Prostate gland (tissue), 2 donors: Measurements from ENCODE around the gene GBE1. TPM values are rescaled to one million over a fixed set of nuclear protein-coding genes. Genes with fewer than 3 reads are reported as not detected.

Source experiments
- DNase-seq: peaks from one replicate; pipeline ENCODE4 v3.0.0-alpha.2; 2019; ENCODE audit warnings: low spot score
- H3K27ac ChIP-seq, 2 donors: fragments of 200-600 bp; sonication (generic); 2 replicates each; pipeline ENCODE4 v1.5.1; 2017 to 2019
- H3K27me3 ChIP-seq: fragments of 200-600 bp; sonication (generic); replicated peaks from 2 replicates; pipeline ENCODE4 v1.5.1; 2019; ENCODE audit not compliant: insufficient read depth
- H3K36me3 ChIP-seq, 2 donors: fragments of 200-600 bp; sonication (generic); 1 replicate in 1 of 2; 2 replicates in 1 of 2; pipeline versions ENCODE4 v1.5.1 to v1.8.1; 2017 to 2019
- H3K4me1 ChIP-seq: fragments of 200-600 bp; sonication (generic); replicated peaks from 2 replicates; pipeline ENCODE4 v1.5.1; 2019
- H3K4me3 ChIP-seq, 2 donors: fragments of 200-600 bp; sonication (generic); 2 replicates each; pipeline ENCODE4 v1.5.1; 2017 to 2019
- H3K9me3 ChIP-seq: fragments of 200-600 bp; sonication (generic); 2 replicates; pipeline ENCODE4 v1.5.1; 2017
- POLR2A ChIP-seq: fragments of 450-650 bp; IDR thresholded peaks from one replicate; pipeline ENCODE4 v1.6.1; 2016; ENCODE audit warnings: antibody characterized with exemption, mild to moderate bottlenecking
- POLR2AphosphoS5 ChIP-seq: sonication (generic); formaldehyde crosslinking; IDR thresholded peaks from one replicate; pipeline ENCODE4 v1.6.1; 2017; ENCODE audit warnings: antibody characterized with exemption
- WGBS: methylation state at CpG from one replicate; pipeline ENCODE4 v1.1.5; 2018; 5-methylcytosine and 5-hydroxymethylcytosine counted together
- intact Hi-C: fragments of 100-400 bp; cut with DNase I; formaldehyde crosslinking; loops from one replicate; pipeline ENCODE4 v1.14.2; 2022
- total RNA-seq, 2 donors: library from RNA; depleted of rRNA; stranded (reverse); fragments of >200 nt; gene quantifications; one replicate each; pipeline ENCODE4 v1.1.0, GENCODE V29; 2016
- TF ChIP-seq, protein P1 (sequence below), 4 experiments: fragments of 200-600 bp in 2 of 4; fragments of 450-650 bp in 2 of 4; sonication (generic) in 2 of 4; IDR thresholded peaks; 1 replicate in 3 of 4; 2 replicates in 1 of 4; pipeline ENCODE4 v1.5.1; 2016 to 2019; ENCODE audit warnings: antibody characterized with exemption in 4 of 4, mild to moderate bottlenecking in 2 of 4, moderate library complexity in 2 of 4

GBE1 gene
- total RNA-seq, 2 donors from 2014 or later: 15.8 to 18.3 TPM

DNA sequence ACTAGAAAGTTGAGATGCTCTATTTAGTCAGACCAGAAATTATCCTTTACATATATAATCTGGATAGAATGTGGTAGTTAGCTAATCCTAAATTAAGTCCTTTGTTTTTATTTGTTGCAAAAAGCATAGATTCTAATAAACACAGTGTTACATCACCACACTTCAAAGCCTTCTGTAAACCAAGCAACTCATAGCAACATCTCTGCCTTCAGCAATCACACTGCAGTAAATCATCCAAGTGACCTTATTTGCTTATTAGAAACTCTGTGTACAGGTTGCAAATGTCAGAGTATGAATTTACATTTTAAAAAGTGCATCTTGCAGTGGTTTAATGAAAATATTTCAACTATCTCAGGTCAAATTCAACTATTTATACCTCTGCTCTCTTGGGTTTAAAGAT is 242.5 kb downstream of the GBE1 start:
- intact Hi-C loops: no loop called here
- Histone ChIP-seq H3K9me3 (no peaks in the 10 kb centered on the region), H3K27ac (no peak overlapping the region), H3K4me1 (no peaks in the 10 kb centered on the region), H3K4me3 (no peak overlapping the region), H3K36me3 (no peaks in the 10 kb centered on the region), H3K27me3 (no peaks in the 10 kb centered on the region)
- DNase-seq: no peak
- TF ChIP-seq, protein P1, sequence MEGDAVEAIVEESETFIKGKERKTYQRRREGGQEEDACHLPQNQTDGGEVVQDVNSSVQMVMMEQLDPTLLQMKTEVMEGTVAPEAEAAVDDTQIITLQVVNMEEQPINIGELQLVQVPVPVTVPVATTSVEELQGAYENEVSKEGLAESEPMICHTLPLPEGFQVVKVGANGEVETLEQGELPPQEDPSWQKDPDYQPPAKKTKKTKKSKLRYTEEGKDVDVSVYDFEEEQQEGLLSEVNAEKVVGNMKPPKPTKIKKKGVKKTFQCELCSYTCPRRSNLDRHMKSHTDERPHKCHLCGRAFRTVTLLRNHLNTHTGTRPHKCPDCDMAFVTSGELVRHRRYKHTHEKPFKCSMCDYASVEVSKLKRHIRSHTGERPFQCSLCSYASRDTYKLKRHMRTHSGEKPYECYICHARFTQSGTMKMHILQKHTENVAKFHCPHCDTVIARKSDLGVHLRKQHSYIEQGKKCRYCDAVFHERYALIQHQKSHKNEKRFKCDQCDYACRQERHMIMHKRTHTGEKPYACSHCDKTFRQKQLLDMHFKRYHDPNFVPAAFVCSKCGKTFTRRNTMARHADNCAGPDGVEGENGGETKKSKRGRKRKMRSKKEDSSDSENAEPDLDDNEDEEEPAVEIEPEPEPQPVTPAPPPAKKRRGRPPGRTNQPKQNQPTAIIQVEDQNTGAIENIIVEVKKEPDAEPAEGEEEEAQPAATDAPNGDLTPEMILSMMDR (IDR thresholded peaks at IDR 0.05): no peak
- TF ChIP-seq POLR2AphosphoS5 (no peak), POLR2A (no peak)

DNA sequence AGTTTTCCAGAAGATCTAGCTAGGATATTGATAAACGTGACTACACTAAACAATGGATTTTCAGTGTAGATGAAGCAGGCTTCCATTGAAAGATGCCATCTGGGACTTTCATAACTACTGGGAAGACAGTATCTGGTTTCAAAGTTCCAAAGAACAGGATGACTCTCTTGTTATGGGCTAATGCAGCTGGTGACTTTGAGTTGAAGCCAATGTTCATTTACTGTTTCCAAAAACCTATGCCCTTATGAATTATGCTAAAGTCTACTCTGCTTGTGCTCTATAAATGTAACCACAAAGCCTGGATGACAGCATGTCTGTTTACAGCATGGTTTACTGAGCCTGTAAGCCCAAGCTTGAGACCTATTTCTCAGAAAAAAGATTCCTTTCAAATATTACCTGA is 245.4 kb downstream of the GBE1 start:
- Histone ChIP-seq H3K9me3 (no peaks in the 10 kb centered on the region), H3K4me1 (no peaks in the 10 kb centered on the region), H3K27me3 (no peaks in the 10 kb centered on the region), H3K27ac (no peak overlapping the region), H3K36me3 (no peaks in the 10 kb centered on the region), H3K4me3 (no peak overlapping the region)
- TF ChIP-seq, protein P1 (IDR thresholded peaks at IDR 0.05): no peak
- no peak for TF ChIP-seq POLR2A
- TF ChIP-seq POLR2AphosphoS5: no peak
- DNase-seq: no peak
- WGBS: 75% methylated on average over 1 of the region's 1 CpG
- intact Hi-C loops: no loop called here

DNA sequence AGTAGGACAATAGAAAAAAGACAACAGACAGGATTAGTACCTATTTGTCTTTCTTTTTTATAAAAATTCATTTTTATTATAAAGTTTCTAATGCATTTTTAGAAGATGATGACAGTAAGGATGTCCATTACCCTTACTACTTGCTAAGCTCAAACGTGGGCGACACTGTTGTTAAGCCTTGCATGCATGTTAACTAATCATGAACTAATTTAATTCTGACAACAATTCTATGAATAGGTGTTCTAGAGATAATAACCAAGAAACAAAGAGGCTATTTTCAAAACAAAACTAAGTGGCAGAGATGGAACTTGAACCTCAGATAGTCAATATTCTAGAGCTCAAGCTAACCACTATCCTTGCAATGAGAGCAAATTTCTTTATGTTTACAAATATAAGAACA is 247.9 kb downstream of the GBE1 start:
- H3K4me1 ChIP-seq: no peaks in the 10 kb centered on the region
- intact Hi-C loops: no loop called here
- no peak overlapping the region for H3K27ac ChIP-seq
- H3K4me3 ChIP-seq: no peak overlapping the region
- DNase-seq: no peak
- WGBS: 94% methylated on average over 2 of the region's 2 CpGs
- no peaks in the 10 kb centered on the region for H3K9me3 ChIP-seq
- H3K27me3 ChIP-seq: no peaks in the 10 kb centered on the region
- H3K36me3 ChIP-seq: no peaks in the 10 kb centered on the region
- TF ChIP-seq POLR2A: no peak
- TF ChIP-seq, protein P1 (IDR thresholded peaks at IDR 0.05): no peak
- TF ChIP-seq POLR2AphosphoS5: no peak

DNA sequence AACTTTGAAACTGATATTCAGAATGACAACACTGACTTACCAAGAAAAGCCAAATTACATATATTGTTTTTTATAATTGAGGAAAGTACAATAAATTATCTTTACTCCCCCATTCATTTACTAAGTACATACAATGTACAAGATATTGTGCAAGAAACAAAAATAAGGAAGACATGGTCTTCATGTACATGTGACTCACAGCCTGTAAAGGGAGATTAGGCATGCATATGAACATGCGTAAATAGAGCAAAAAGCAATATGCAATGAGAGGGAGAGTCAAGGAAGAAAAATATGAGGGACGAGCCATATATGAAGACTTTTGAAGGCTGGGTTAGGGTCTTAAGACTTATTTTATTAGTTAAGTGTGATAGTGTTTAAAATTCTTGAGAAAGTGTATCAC is 258.4 kb downstream of the GBE1 start:
- no peak overlapping the region for H3K27ac ChIP-seq
- H3K4me3 ChIP-seq: no peak overlapping the region
- no peaks in the 10 kb centered on the region for H3K4me1 ChIP-seq
- intact Hi-C loops: no loop called here
- no peak for DNase-seq
- H3K27me3 ChIP-seq: no peaks in the 10 kb centered on the region
- H3K9me3 ChIP-seq: no peaks in the 10 kb centered on the region
- TF ChIP-seq, protein P1 (IDR thresholded peaks at IDR 0.05): no peak
- TF ChIP-seq POLR2A (no peak), POLR2AphosphoS5 (no peak)
- H3K36me3 ChIP-seq: no peaks in the 10 kb centered on the region
- WGBS: 95% methylated on average over 2 of the region's 2 CpGs

DNA sequence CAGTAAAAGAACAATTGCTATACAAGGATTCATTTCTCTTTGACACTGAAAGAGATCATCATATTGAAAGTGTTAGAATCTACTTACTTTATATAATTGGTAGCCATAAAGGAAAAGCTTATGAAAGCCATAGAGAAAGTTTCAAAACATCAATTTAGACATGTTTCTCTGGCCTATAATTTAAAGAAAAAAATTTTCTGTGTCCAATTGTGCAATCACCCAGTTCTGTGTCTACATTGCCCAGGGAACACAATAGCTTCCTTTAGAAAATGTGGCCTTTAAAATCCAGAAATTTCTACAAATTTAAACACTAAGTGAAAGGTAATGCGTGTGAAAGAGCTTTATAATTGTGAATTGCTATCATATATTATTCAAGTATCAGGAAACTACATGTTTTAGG is 259.2 kb downstream of the GBE1 start:
- no peak for DNase-seq
- 75% methylated on average over 1 of the region's 1 CpG for WGBS
- TF ChIP-seq POLR2AphosphoS5: no peak
- TF ChIP-seq POLR2A: no peak
- TF ChIP-seq, protein P1 (IDR thresholded peaks at IDR 0.05): no peak
- intact Hi-C loops: no loop called here
- Histone ChIP-seq H3K36me3 (no peaks in the 10 kb centered on the region), H3K27ac (no peak overlapping the region), H3K9me3 (no peaks in the 10 kb centered on the region), H3K4me3 (no peak overlapping the region), H3K4me1 (no peaks in the 10 kb centered on the region), H3K27me3 (no peaks in the 10 kb centered on the region)
